Measurements from ENCODE around the gene ARFGAP2.
A peak's percentile ranks its signal among the peaks of the same experiment; 100 is the strongest.
"Not testable (repeated sequence)": the region's sequence is repeated elsewhere in the genome, so short reads cannot be mapped to it uniquely, and the experiment has no call there.

Gene ARFGAP2

GRCh38 chr11:47176328-47177228, at the start of gene ARFGAP2:
TSS of gene ARFGAP2 (minus strand) at chr11:47176879. CDS start at chr11:47176853, 26 bp downstream.
- peak; percentile 96 for DNase-seq

GRCh38 chr11:47225552-47226400, 49.1 kb upstream of the ARFGAP2 start:
- DNase-seq: no peak

GRCh38 chr11:47222696-47223095, 46.0 kb upstream of the ARFGAP2 start:
- DNase-seq: no peak

GRCh38 chr11:47220401-47220821, 43.7 kb upstream of the ARFGAP2 start:
- DNase-seq: no peak

GRCh38 chr11:47216121-47216798, 39.6 kb upstream of the ARFGAP2 start:
- no peak for DNase-seq

- no peak for DNase-seq
Measured at GRCh38 chr11:47215366-47215910, 38.8 kb upstream of the ARFGAP2 start.

GRCh38 chr11:47213950-47214565, 37.4 kb upstream of the ARFGAP2 start:
- peak; percentile 80 for DNase-seq

GRCh38 chr11:47212938-47213337, 36.3 kb upstream of the ARFGAP2 start:
- DNase-seq: no peak

- DNase-seq: no peak
Measured at GRCh38 chr11:47208628-47209027, 31.9 kb upstream of the ARFGAP2 start.

GRCh38 chr11:47208008-47208552, 31.4 kb upstream of the ARFGAP2 start:
- not testable (repeated sequence) for DNase-seq

GRCh38 chr11:47207459-47207858, 30.8 kb upstream of the ARFGAP2 start:
- DNase-seq: no peak

- DNase-seq: not testable (repeated sequence)
Measured at GRCh38 chr11:47206577-47206976, 29.9 kb upstream of the ARFGAP2 start.

GRCh38 chr11:47204637-47204989, 27.9 kb upstream of the ARFGAP2 start:
- DNase-seq: no peak

GRCh38 chr11:47202576-47202975, 25.9 kb upstream of the ARFGAP2 start:
- DNase-seq: no peak

GRCh38 chr11:47201015-47201414, 24.3 kb upstream of the ARFGAP2 start:
- DNase-seq: no peak

- DNase-seq: not testable (repeated sequence)
Measured at GRCh38 chr11:47198161-47198560, 21.5 kb upstream of the ARFGAP2 start.

GRCh38 chr11:47192111-47192510, 15.4 kb upstream of the ARFGAP2 start:
- no peak for DNase-seq

- not testable (repeated sequence) for DNase-seq
Measured at GRCh38 chr11:47191137-47191536, 14.5 kb upstream of the ARFGAP2 start.

GRCh38 chr11:47189100-47189834, 12.6 kb upstream of the ARFGAP2 start:
- DNase-seq: no peak

GRCh38 chr11:47188259-47188658, 11.6 kb upstream of the ARFGAP2 start:
- DNase-seq: no peak

GRCh38 chr11:47187723-47188122, 11.0 kb upstream of the ARFGAP2 start:
- DNase-seq: no peak

Data from GDM1 (cell line).